Measurements from ENCODE around the gene AGPAT4. TPM values are rescaled to one million over a fixed set of nuclear protein-coding genes. Genes with fewer than 3 reads are reported as not detected.
"Not testable (repeated sequence)": the region's sequence is repeated elsewhere in the genome, so short reads cannot be mapped to it uniquely, and the experiment has no call there.

Gene AGPAT4
- total and polyA plus RNA-seq, 2 donors (not counting 1 experiment from before 2014, with no cell fraction given), result 4.4 to 6.1 TPM

GRCh38 chr6:161125591-161125990 lies 148.3 kb downstream of the AGPAT4 start:
- intact Hi-C loops (cut with micrococcal nuclease), result no loop called here
- no peak overlapping the region for H3K4me3 ChIP-seq (ENCODE audit: control extremely low read depth in 1 of 5, extremely low read depth in 1 of 5, insufficient read depth in 1 of 5, low read depth in 2 of 5, low read length in 4 of 5)
- peaks cover 0 to 12% (median 2%) of the 10 kb centered on the region in 3 donors for H3K9me3 ChIP-seq (ENCODE audit: control extremely low read depth in 1 of 3, control insufficient read depth in 2 of 3, insufficient read depth in 1 of 3, low read length in 2 of 3)
- H3K4me3 Mint-ChIP-seq, result no peak overlapping the region
- no peak overlapping the region for H3K4me2 ChIP-seq (replicated peaks; ENCODE audit: low read depth, low read length, poor library complexity, severe bottlenecking)
- H2AFZ ChIP-seq (ENCODE audit: insufficient read depth, low read depth, low read length, poor library complexity, severe bottlenecking), result no peak overlapping the region
- peaks cover 12% of the 10 kb centered on the region for H3K9me3 Mint-ChIP-seq (ENCODE audit: insufficient read depth)
- H3K27me3 ChIP-seq (replicated peaks in 1 of 4; ENCODE audit: control extremely low read depth in 1 of 4, control insufficient read depth in 3 of 4, insufficient read depth in 4 of 4, low read length in 3 of 4), result no peaks in the 10 kb centered on the region
- peaks cover 1 to 35% of the 10 kb centered on the region in 2 experiments for H3K36me3 ChIP-seq (replicated peaks in 1 of 2; ENCODE audit: control extremely low read depth in 1 of 2, control insufficient read depth in 1 of 2, extremely low read depth in 1 of 2, insufficient read depth in 2 of 2, low read length in 1 of 2)
- ATAC-seq (ENCODE audit: low read depth) (no peak), DNase-seq (no peak)
- no peaks in the 10 kb centered on the region for H3K4me1 Mint-ChIP-seq
- H3K4me1 ChIP-seq (ENCODE audit: control insufficient read depth in 2 of 2, insufficient read depth in 2 of 2, low read length in 2 of 2), result no peaks in the 10 kb centered on the region
- no peak for TF ChIP-seq EZH2 (IDR thresholded peaks at IDR 0.05; ENCODE audit: borderline replicate concordance, insufficient read depth, low read depth, low read length, poor library complexity, severe bottlenecking)
- TF ChIP-seq, protein P1, sequence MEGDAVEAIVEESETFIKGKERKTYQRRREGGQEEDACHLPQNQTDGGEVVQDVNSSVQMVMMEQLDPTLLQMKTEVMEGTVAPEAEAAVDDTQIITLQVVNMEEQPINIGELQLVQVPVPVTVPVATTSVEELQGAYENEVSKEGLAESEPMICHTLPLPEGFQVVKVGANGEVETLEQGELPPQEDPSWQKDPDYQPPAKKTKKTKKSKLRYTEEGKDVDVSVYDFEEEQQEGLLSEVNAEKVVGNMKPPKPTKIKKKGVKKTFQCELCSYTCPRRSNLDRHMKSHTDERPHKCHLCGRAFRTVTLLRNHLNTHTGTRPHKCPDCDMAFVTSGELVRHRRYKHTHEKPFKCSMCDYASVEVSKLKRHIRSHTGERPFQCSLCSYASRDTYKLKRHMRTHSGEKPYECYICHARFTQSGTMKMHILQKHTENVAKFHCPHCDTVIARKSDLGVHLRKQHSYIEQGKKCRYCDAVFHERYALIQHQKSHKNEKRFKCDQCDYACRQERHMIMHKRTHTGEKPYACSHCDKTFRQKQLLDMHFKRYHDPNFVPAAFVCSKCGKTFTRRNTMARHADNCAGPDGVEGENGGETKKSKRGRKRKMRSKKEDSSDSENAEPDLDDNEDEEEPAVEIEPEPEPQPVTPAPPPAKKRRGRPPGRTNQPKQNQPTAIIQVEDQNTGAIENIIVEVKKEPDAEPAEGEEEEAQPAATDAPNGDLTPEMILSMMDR (IDR thresholded peaks at IDR 0.05), result no peak
- CTCF ChIA-PET, result interaction anchor here (0.7 to 0.9 kb wide), 2 partner anchors 44 to 151 kb away, joined by 3 to 4 read pairs; no protein-coding TSS in a partner anchor
- no peaks in the 10 kb centered on the region for H3K27me3 Mint-ChIP-seq
- H3K79me2 ChIP-seq (ENCODE audit: control insufficient read depth, insufficient read depth, low read length), result no peaks in the 10 kb centered on the region
- H3K27ac ChIP-seq (ENCODE audit: low read length in 2 of 2), result no peak overlapping the region
- no peak overlapping the region for H3K27ac Mint-ChIP-seq
- no CpG with 5 or more reads among the region's 2 CpGs for WGBS (ENCODE audit: insufficient coverage)
- POLR2A ChIA-PET, result no interaction called here
- no peak overlapping the region for H3K9ac ChIP-seq (ENCODE audit: low read length)
- no peaks in the 10 kb centered on the region for H4K20me1 ChIP-seq (ENCODE audit: control insufficient read depth, insufficient read depth, low read length, poor library complexity, severe bottlenecking)

GRCh38 chr6:161123319-161123718 lies 150.5 kb downstream of the AGPAT4 start:
- H3K27me3 ChIP-seq (replicated peaks in 1 of 4; ENCODE audit: control extremely low read depth in 1 of 4, control insufficient read depth in 3 of 4, insufficient read depth in 4 of 4, low read length in 3 of 4); H3K27ac Mint-ChIP-seq; ATAC-seq (ENCODE audit: low read depth); H3K9ac ChIP-seq (ENCODE audit: low read length); H3K4me3 Mint-ChIP-seq; CTCF ChIA-PET; H2AFZ ChIP-seq (ENCODE audit: insufficient read depth, low read depth, low read length, poor library complexity, severe bottlenecking); intact Hi-C loops (cut with micrococcal nuclease); H3K4me1 Mint-ChIP-seq; H4K20me1 ChIP-seq (ENCODE audit: control insufficient read depth, insufficient read depth, low read length, poor library complexity, severe bottlenecking); DNase-seq; H3K27ac ChIP-seq (ENCODE audit: low read length in 2 of 2); H3K4me3 ChIP-seq (ENCODE audit: control extremely low read depth in 1 of 5, extremely low read depth in 1 of 5, insufficient read depth in 1 of 5, low read depth in 2 of 5, low read length in 4 of 5); H3K4me2 ChIP-seq (replicated peaks; ENCODE audit: low read depth, low read length, poor library complexity, severe bottlenecking); H3K4me1 ChIP-seq (ENCODE audit: control insufficient read depth in 2 of 2, insufficient read depth in 2 of 2, low read length in 2 of 2); H3K27me3 Mint-ChIP-seq; H3K79me2 ChIP-seq (ENCODE audit: control insufficient read depth, insufficient read depth, low read length): not testable (repeated sequence)
- H3K9me3 Mint-ChIP-seq (ENCODE audit: insufficient read depth), result peaks cover 14% of the 10 kb centered on the region
- Histone ChIP-seq H3K36me3 (replicated peaks in 1 of 2; ENCODE audit: control extremely low read depth in 1 of 2, control insufficient read depth in 1 of 2, extremely low read depth in 1 of 2, insufficient read depth in 2 of 2, low read length in 1 of 2) (peaks cover 6 to 34% of the 10 kb centered on the region in 2 experiments), H3K9me3 (ENCODE audit: control extremely low read depth in 1 of 3, control insufficient read depth in 2 of 3, insufficient read depth in 1 of 3, low read length in 2 of 3) (peaks cover 0 to 12% (median 2%) of the 10 kb centered on the region in 3 donors)
- POLR2A ChIA-PET, result interaction anchor here (0.6 kb wide), 1 partner anchor 137 kb away, joined by 3 read pairs; no protein-coding TSS in a partner anchor

All from B cell (primary cell).